GM12878 (cell line): ENCODE measurements around the gene USP26.

Experiments used
- BACH1 ChIP-seq: fragments of 450-650 bp; IDR thresholded peaks from 2 replicates; pipeline ENCODE4 v1.6.1; 2017; ENCODE audit warnings: mild to moderate bottlenecking, borderline replicate concordance
- BMI1 ChIP-seq: fragments of 450-650 bp; IDR thresholded peaks from 2 replicates; pipeline ENCODE4 v1.6.1; 2016; ENCODE audit warnings: mild to moderate bottlenecking, moderate library complexity, borderline replicate concordance
- CREB1 ChIP-seq: IDR thresholded peaks from 2 replicates; pipeline ENCODE4 v1.6.1; 2012; ENCODE audit warnings: low read depth, mild to moderate bottlenecking, inconsistent platforms
- EP300 ChIP-seq, 2 experiments: fragments of 150-350 bp in 1 of 2; IDR thresholded peaks; 2 replicates each; pipeline ENCODE4 v1.6.1; 2011 to 2012; ENCODE audit warnings: low read depth in 2 of 2, low read length in 2 of 2, borderline replicate concordance in 1 of 2, improper control_type of control experiment in 1 of 2, inconsistent platforms in 1 of 2; ENCODE audit not compliant: control insufficient read depth in 1 of 2
- TAF1 ChIP-seq: IDR thresholded peaks from 2 replicates; pipeline ENCODE4 v1.6.1; 2011; ENCODE audit warnings: mild to moderate bottlenecking, low read depth, low read length, borderline replicate concordance
- ZNF24 ChIP-seq: fragments of 450-650 bp; IDR thresholded peaks from 2 replicates; pipeline ENCODE4 v1.6.1; 2017; ENCODE audit warnings: antibody characterized with exemption, mild to moderate bottlenecking
- ZSCAN29 ChIP-seq: fragments of 450-650 bp; IDR thresholded peaks from 2 replicates; pipeline ENCODE4 v1.6.1; 2017; ENCODE audit warnings: mild to moderate bottlenecking, moderate library complexity
- TF ChIP-seq, protein P1 (sequence below), 3 experiments: IDR thresholded peaks in 2 of 3; conservative IDR thresholded peaks in 1 of 3; 2 replicates each; pipeline ENCODE4 v1.5.1; 2011; ENCODE audit warnings: low read depth in 3 of 3, low read length in 3 of 3, mild to moderate bottlenecking in 3 of 3, control low read depth in 2 of 3, moderate library complexity in 2 of 3, inconsistent platforms in 1 of 3, mixed read lengths in 1 of 3; ENCODE audit not compliant: control insufficient read depth in 2 of 3, insufficient read depth in 1 of 3; ENCODE audit errors: extremely low read depth in 1 of 3

DNA sequence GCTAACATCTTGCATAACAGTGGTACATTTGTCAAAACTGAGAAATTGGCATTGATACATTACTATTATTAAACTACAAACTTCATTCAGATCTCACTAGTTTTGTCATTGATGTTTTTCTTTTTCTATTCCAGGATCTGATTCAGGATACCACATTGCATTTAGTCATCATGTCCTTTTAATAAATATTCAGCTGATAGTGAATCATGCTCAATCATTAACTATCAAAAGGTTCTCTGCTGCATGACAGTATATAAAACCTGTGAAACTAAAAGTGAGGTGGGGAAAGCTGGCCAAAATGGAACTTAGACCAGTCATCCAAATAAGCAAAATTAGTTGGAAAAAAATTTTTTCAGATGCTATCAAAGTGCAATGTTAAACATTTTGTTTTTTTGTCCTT is 110.4 kb downstream of the USP26 start:
- no peak for TF ChIP-seq ZNF24
- no peak for TF ChIP-seq TAF1
- TF ChIP-seq EP300 (IDR thresholded peaks at IDR 0.05; ENCODE audit: borderline replicate concordance in 1 of 2, control insufficient read depth in 1 of 2, low read depth in 2 of 2, low read length in 2 of 2) = no peak
- TF ChIP-seq BMI1 = no peak
- TF ChIP-seq, protein P1, sequence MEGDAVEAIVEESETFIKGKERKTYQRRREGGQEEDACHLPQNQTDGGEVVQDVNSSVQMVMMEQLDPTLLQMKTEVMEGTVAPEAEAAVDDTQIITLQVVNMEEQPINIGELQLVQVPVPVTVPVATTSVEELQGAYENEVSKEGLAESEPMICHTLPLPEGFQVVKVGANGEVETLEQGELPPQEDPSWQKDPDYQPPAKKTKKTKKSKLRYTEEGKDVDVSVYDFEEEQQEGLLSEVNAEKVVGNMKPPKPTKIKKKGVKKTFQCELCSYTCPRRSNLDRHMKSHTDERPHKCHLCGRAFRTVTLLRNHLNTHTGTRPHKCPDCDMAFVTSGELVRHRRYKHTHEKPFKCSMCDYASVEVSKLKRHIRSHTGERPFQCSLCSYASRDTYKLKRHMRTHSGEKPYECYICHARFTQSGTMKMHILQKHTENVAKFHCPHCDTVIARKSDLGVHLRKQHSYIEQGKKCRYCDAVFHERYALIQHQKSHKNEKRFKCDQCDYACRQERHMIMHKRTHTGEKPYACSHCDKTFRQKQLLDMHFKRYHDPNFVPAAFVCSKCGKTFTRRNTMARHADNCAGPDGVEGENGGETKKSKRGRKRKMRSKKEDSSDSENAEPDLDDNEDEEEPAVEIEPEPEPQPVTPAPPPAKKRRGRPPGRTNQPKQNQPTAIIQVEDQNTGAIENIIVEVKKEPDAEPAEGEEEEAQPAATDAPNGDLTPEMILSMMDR (IDR thresholded peaks at IDR 0.05 in 2 of 3, conservative IDR thresholded peaks at IDR 0.05 in 1 of 3; ENCODE audit: control insufficient read depth in 2 of 3, extremely low read depth in 1 of 3, insufficient read depth in 1 of 3, low read depth in 3 of 3, low read length in 3 of 3) = no peak
- no peak for TF ChIP-seq BACH1
- no peak for TF ChIP-seq CREB1
- TF ChIP-seq ZSCAN29 = no peak
